Measurements from ENCODE around the gene OVAAL.

GRCh38 chr1:180542113-180542837 is 16.5 kb upstream of the OVAAL start:
- TF ChIP-seq POLR2A (IDR thresholded peaks at IDR 0.05) (no peak), CTCF (IDR thresholded peaks at IDR 0.05) (no peak)

Measured in body of pancreas (tissue), 4 donors.